Measurements from ENCODE around the gene DNAL4. TPM values are rescaled to one million over a fixed set of nuclear protein-coding genes. Genes with fewer than 3 reads are reported as not detected.

Gene DNAL4
- total RNA-seq, 3 donors from 2014 or later = 14.7 to 17.6 (median 16.1) TPM

- Histone ChIP-seq H3K36me3 (ENCODE audit: low read depth) (no peaks in the 10 kb centered on the region), H3K4me1 (ENCODE audit: low read depth) (peaks cover 8% of the 10 kb centered on the region), H3K4me3 (no peak overlapping the region), H3K9me3 (no peaks in the 10 kb centered on the region)
- no peak for TF ChIP-seq CTCF (IDR thresholded peaks at IDR 0.05)
- DNase-seq (no peak), ATAC-seq (no peak)
- intact Hi-C loops (cut with DNase I, micrococcal nuclease) = no loop called here
Measured at GRCh38 chr22:38792833-38793232, 1.1 kb downstream of the DNAL4 start.

GRCh38 chr22:38789606-38790005 lies 4.3 kb downstream of the DNAL4 start:
- no peaks in the 10 kb centered on the region for H3K36me3 ChIP-seq (ENCODE audit: low read depth)
- no peak for ATAC-seq
- H3K4me3 ChIP-seq = no peak overlapping the region
- intact Hi-C loops (cut with DNase I, micrococcal nuclease) = no loop called here
- H3K9me3 ChIP-seq = no peaks in the 10 kb centered on the region
- DNase-seq = no peak
- TF ChIP-seq CTCF (IDR thresholded peaks at IDR 0.05) = no peak
- peaks cover 8% of the 10 kb centered on the region for H3K4me1 ChIP-seq (ENCODE audit: low read depth)

GRCh38 chr22:38788846-38789245 lies 5.1 kb downstream of the DNAL4 start:
- DNase-seq (no peak), ATAC-seq (no peak)
- Histone ChIP-seq H3K36me3 (ENCODE audit: low read depth) (no peaks in the 10 kb centered on the region), H3K9me3 (no peaks in the 10 kb centered on the region), H3K4me3 (no peak overlapping the region), H3K4me1 (ENCODE audit: low read depth) (peaks cover 8% of the 10 kb centered on the region)
- intact Hi-C loops (cut with DNase I, micrococcal nuclease) = no loop called here
- no peak for TF ChIP-seq CTCF (IDR thresholded peaks at IDR 0.05)

GRCh38 chr22:38788021-38788816 lies 5.7 kb downstream of the DNAL4 start:
- no peak for TF ChIP-seq CTCF (IDR thresholded peaks at IDR 0.05)
- peaks cover 6% of the 10 kb centered on the region for H3K4me1 ChIP-seq (ENCODE audit: low read depth)
- peak; percentile 84 for ATAC-seq
- no peak overlapping the region for H3K4me3 ChIP-seq
- no peaks in the 10 kb centered on the region for H3K9me3 ChIP-seq
- H3K36me3 ChIP-seq (ENCODE audit: low read depth) = no peaks in the 10 kb centered on the region
- DNase-seq = peak in 1 of 3 donors; percentile 48
- intact Hi-C loops (cut with DNase I, micrococcal nuclease) = no loop called here

- no peak for TF ChIP-seq CTCF (IDR thresholded peaks at IDR 0.05)
- ATAC-seq (no peak), DNase-seq (no peak)
- no peaks in the 10 kb centered on the region for H3K36me3 ChIP-seq (ENCODE audit: low read depth)
- no peaks in the 10 kb centered on the region for H3K4me1 ChIP-seq (ENCODE audit: low read depth)
- intact Hi-C loops (cut with DNase I, micrococcal nuclease) = no loop called here
- H3K4me3 ChIP-seq = no peak overlapping the region
- no peaks in the 10 kb centered on the region for H3K9me3 ChIP-seq
Measured at GRCh38 chr22:38786631-38787030, 7.3 kb downstream of the DNAL4 start.
